ENCODE data around the gene SNRNP200.
"Not testable (repeated sequence)": the region's sequence is repeated elsewhere in the genome, so short reads cannot be mapped to it uniquely, and the experiment has no call there.

The SNRNP200 gene

GRCh38 chr2:96273763-96274162 is 31.6 kb downstream of the SNRNP200 start:
- no peak for DNase-seq

GRCh38 chr2:96271995-96272394 is 33.4 kb downstream of the SNRNP200 start:
- no peak for DNase-seq

- DNase-seq: peak; percentile 20
Observed at GRCh38 chr2:96267159-96267971, 38.0 kb downstream of the SNRNP200 start.

- DNase-seq: peak; percentile 97
Observed at GRCh38 chr2:96265840-96266679, 39.3 kb downstream of the SNRNP200 start, which contains the start of the genes CIAO1 and TMEM127. TSS of gene CIAO1 (plus strand) at chr2:96266225. CDS start at chr2:96266351, 126 bp downstream. TSS of gene TMEM127 (minus strand) at chr2:96265997. CDS start at chr2:96265381, 616 bp downstream.

GRCh38 chr2:96265349-96265839 is 40.0 kb downstream of the SNRNP200 start:
- peak; percentile 43 for DNase-seq

- peak; percentile 20 for DNase-seq
Observed at GRCh38 chr2:96264656-96265348, 40.5 kb downstream of the SNRNP200 start.

GRCh38 chr2:96264086-96264485 is 41.3 kb downstream of the SNRNP200 start:
- DNase-seq: no peak

GRCh38 chr2:96262306-96262705 is 43.0 kb downstream of the SNRNP200 start:
- no peak for DNase-seq

- DNase-seq: no peak
Observed at GRCh38 chr2:96261328-96262003, 43.9 kb downstream of the SNRNP200 start.

- DNase-seq: no peak
Observed at GRCh38 chr2:96260387-96261260, 44.7 kb downstream of the SNRNP200 start.

- no peak for DNase-seq
Observed at GRCh38 chr2:96259497-96259921, 45.8 kb downstream of the SNRNP200 start.

GRCh38 chr2:96258166-96259022 is 47.0 kb downstream of the SNRNP200 start:
- no peak for DNase-seq

GRCh38 chr2:96257744-96258143 is 47.6 kb downstream of the SNRNP200 start:
- DNase-seq: not testable (repeated sequence)

GRCh38 chr2:96256611-96257113 is 48.7 kb downstream of the SNRNP200 start:
- DNase-seq: no peak

GRCh38 chr2:96254571-96254970 is 50.8 kb downstream of the SNRNP200 start:
- DNase-seq: no peak

- no peak for DNase-seq
Observed at GRCh38 chr2:96253006-96253405, 52.3 kb downstream of the SNRNP200 start.

GRCh38 chr2:96252526-96252925 is 52.8 kb downstream of the SNRNP200 start:
- no peak for DNase-seq

GRCh38 chr2:96251721-96252292 is 53.5 kb downstream of the SNRNP200 start:
- DNase-seq: no peak

- DNase-seq: no peak
Observed at GRCh38 chr2:96250188-96250587, 55.2 kb downstream of the SNRNP200 start.
